ENCODE data around the gene ZNF816.
A peak's percentile ranks its signal among the peaks of the same experiment; 100 is the strongest.
"Not testable (repeated sequence)": the region's sequence is repeated elsewhere in the genome, so short reads cannot be mapped to it uniquely, and the experiment has no call there.

The ZNF816 gene

DNA sequence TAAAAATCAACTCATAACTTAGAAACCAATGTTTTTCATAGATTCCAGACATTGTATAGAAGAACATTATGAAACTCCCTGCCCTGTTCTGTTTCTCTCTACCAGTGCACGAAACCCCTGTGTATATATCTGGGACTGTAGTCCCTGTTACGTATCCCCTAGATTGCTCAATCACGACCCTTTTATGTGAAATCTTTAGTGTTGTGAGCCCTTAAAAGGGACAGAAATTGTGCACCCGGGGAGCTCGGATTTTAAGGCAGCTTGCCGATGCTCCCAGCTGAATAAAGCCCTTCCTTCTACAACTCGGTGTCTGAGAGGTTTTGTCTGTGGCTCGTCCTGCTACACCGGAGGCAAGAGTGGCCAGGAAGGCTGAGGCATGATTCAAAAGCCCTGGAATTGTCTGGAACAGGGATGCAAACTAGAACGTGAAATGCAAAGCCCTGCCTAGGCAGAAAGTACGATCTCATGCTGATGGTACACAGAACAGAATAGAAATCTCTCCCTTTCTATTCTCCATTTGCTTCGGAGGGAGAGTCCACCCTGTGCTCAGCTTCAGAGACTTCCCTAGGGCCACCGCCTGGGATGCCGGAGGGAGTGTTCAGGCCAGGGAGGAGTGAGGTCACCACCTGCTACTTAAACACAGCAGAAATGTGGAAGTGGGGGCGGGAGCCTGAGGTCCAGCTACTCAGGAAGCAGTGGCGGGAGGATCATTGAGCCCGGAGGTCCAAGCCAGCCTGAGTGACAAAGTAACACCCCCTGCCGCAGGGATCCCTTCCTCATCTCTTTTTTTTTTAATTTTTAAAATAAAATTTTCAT lies 38.7 kb downstream of the ZNF816 start:
- no peak for DNase-seq

DNA sequence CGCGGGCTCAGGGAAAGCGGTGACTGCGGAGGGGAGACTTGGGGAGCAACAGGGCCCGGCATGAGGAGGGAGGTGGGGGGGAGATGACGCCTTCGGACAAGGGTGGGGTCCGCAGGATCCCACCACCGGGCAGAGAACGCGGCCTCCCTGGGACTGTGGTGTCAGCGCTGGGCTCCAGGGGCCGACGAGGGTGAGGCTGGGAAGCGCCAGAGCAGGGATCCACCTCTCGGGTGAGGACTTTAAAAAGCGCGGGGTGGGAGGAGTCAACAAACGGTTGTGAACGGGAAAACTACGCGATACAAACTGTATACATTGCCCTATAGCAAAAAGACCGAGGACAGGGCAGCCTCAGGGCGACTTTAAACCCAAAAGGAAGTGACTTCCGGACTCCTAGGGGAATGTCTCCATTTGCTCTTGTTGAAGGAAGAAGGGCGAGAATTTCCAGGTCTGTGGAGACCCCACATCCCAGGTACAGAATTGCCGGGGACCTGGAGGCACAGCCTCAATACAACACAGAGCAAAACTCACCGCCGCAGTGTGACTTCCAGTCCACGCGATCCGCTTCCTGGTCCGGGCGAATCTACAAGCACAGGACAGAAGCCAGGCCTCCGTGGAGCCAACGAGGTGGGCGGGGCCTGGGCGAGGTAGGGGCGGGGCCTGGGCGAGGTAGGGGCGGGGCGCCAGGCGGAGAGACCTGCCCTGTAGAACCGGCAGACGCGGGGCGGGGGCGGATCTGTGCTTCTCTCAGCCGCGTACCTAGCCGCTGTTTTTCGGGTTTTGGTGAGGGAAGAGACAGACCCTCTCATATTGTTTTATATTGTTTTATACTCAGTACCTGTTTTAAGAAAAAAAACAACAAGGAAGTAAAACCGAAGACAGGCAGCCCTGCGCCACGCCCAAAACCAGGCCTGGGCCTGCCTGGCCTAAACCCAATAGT lies 39.6 kb downstream of the ZNF816 start, which contains the start of gene ZNF888:
TSS of gene ZNF888 (minus strand) at position 588 of the 937 bp plus-strand sequence. CDS start 5,555 bp downstream, outside the sequence.
- DNase-seq = peak; percentile 84

DNA sequence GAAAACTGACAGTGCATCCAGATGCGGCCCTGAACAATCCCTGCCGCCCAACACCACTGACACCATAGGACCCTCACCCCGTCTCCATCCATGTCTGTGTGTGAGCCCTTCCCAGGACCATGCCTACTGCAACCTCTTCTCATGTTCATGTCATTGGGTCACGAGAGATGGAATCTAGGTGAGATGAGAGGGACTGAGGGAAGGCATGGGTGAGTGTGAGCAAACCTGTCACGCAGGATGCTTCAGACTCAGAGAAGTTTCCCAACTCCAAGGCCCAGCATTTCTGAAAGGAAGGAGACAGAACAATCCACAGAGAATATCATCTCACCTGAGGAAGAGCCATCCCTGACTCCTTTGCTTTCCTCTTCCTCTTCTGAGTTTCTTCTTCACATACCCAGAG lies 45.1 kb downstream of the ZNF816 start:
- no peak for DNase-seq

DNA sequence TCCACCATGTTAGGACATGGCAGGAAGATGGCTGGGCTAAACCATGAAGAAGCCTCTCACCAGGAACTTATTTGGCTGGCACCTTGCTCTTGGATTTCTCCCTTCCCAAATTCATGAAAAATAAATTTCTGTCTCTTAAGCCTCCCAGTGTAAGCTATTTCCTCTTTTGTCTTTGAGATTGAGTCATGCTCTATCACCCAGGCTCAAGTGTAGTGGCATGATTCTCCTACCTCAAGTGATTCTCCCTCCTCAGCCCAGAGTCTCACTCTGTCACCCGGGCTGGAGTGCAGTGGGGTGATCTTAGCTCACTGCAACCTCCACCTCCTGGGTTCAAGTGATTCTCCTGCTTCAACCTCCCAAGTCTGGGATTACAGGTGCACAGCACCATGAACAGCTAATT lies 52.0 kb downstream of the ZNF816 start:
- no peak for DNase-seq

DNA sequence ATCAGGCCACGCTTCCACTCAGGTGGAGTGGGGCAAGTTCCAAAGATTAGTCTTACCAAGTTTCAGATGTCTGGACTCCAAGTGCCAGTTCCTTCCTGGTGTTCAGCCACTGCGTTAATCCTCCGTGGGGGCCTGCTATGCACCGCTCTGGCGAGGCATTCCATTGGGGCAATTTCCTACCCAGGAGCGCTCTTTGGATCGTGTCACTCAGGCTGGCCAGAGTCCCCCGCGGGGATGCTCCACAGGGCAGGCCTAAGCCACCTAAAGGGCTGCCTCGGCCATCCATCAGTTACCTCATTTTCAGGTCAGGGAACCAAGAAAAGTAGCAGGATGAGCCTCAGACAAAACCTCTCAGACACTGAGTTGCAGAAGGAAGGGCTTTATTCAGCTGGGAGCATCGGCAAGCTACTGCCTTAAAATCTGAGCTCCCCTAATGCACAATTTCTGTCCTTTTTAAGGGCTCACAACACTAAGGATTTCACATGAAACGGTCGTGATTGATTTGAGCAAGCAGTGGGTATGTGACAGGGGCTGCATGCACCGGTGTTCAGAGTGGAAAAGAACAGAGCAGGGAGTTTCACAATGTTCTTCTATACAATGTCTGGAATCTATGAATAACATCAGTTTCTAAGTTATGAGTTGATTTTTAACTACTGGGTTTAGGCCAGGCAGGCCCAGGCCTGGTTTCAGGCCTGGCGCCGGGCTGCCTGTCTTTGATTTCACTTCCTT lies 58.5 kb downstream of the ZNF816 start:
- not testable (repeated sequence) for DNase-seq

DNA sequence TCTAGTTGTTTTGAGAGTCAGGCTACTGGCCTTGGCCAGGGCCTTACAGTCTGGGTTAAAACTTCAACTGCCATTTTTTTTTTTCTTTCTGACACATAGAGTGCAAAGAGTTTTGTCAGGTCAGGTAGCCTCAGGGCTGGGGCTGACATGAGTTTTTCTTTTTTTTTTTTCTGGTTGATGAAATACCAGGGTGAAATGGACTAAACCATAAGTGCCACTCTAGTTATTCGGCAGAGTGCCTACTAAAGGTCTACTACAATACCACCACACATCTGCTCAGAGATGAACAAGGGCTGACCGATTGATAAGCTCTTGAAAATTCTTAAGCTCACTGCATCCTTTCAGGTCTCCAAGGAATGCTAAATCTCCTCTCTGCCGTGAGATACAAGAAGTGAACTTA lies 60.8 kb downstream of the ZNF816 start:
- DNase-seq = no peak

Measured in NCI-H526 treated with DMSO at 0.1 percent for 48 hours (cell line).